Neural cell (in vitro differentiated cells): ENCODE data around the gene IGF2BP2.

Experiments
- CTCF ChIP-seq: fragments of 450-650 bp; IDR thresholded peaks from 2 replicates; pipeline ENCODE4 v1.5.1; 2014; ENCODE audit warnings: antibody characterized with exemption, mild to moderate bottlenecking, moderate library complexity; ENCODE audit not compliant: poor library complexity, severe bottlenecking
- EP300 ChIP-seq: fragments of 450-650 bp; conservative IDR thresholded peaks from 2 replicates; pipeline ENCODE4 v1.6.1; 2014; ENCODE audit warnings: antibody characterized with exemption, mild to moderate bottlenecking, moderate library complexity; ENCODE audit not compliant: poor library complexity, severe bottlenecking
- EZH2 ChIP-seq: fragments of 200-600, 300-800 bp; shearing (Covaris generic), sonication (generic); IDR thresholded peaks from 2 replicates; pipeline ENCODE4 v1.6.1; 2014; ENCODE audit warnings: antibody characterized with exemption, low read length, borderline replicate concordance, mild to moderate bottlenecking; ENCODE audit not compliant: insufficient read depth, poor library complexity, severe bottlenecking
- MXI1 ChIP-seq: fragments of 450-650 bp; conservative IDR thresholded peaks from 2 replicates; pipeline ENCODE4 v1.6.1; 2014; ENCODE audit warnings: antibody characterized with exemption, mild to moderate bottlenecking; ENCODE audit not compliant: poor library complexity, severe bottlenecking
- POLR2AphosphoS5 ChIP-seq: IDR thresholded peaks from 2 replicates; pipeline ENCODE4 v1.6.1; 2012
- RAD21 ChIP-seq: fragments of 450-650 bp; conservative IDR thresholded peaks from 2 replicates; pipeline ENCODE4 v1.6.1; 2014; ENCODE audit warnings: antibody characterized with exemption, mild to moderate bottlenecking, moderate library complexity
- REST ChIP-seq: IDR thresholded peaks from 2 replicates; pipeline ENCODE4 v1.6.1; 2012; ENCODE audit warnings: borderline replicate concordance
- SMC3 ChIP-seq: fragments of 450-650 bp; conservative IDR thresholded peaks from 2 replicates; pipeline ENCODE4 v1.6.1; 2014; ENCODE audit warnings: antibody characterized with exemption, mild to moderate bottlenecking, moderate library complexity; ENCODE audit not compliant: poor library complexity
- TAF1 ChIP-seq: IDR thresholded peaks from 2 replicates; pipeline ENCODE4 v1.6.1; 2012; ENCODE audit warnings: low read depth

- peak; percentile 76 for TF ChIP-seq CTCF
- TF ChIP-seq EP300 = no peak
- TF ChIP-seq POLR2AphosphoS5 = no peak
- TF ChIP-seq EZH2 = no peak
- no peak for TF ChIP-seq TAF1
- no peak for TF ChIP-seq REST
- peak; percentile 75 for TF ChIP-seq RAD21
- TF ChIP-seq SMC3 = peak; percentile 71
- TF ChIP-seq MXI1 = no peak
These were observed 90.7 kb downstream of the IGF2BP2 start for GRCh38 chr3:185733980-185734724.
